DMS 273 (cell line): ENCODE data around the gene PPP1R15A.
"Not testable (repeated sequence)": the region's sequence is repeated elsewhere in the genome, so short reads cannot be mapped to it uniquely, and the experiment has no call there.

ENCODE experiments used
- DNase-seq: peaks from one replicate; lab custom pipeline; 2025; ENCODE audit not compliant: unreplicated experiment; lab: John Stamatoyannopoulos, UW

The PPP1R15A gene

GRCh38 chr19:48879025-48879637 lies 6.9 kb downstream of the PPP1R15A start:
- DNase-seq = no peak

GRCh38 chr19:48879696-48880095 lies 7.5 kb downstream of the PPP1R15A start:
- DNase-seq = not testable (repeated sequence)

GRCh38 chr19:48881741-48882657 lies 9.8 kb downstream of the PPP1R15A start:
- peak; percentile 59 for DNase-seq

- DNase-seq = no peak
Measured at GRCh38 chr19:48883726-48884125, 11.5 kb downstream of the PPP1R15A start.

- no peak for DNase-seq
Measured at GRCh38 chr19:48887861-48888612, 15.8 kb downstream of the PPP1R15A start.

- not testable (repeated sequence) for DNase-seq
Measured at GRCh38 chr19:48889496-48889895, 17.3 kb downstream of the PPP1R15A start.

- no peak for DNase-seq
Measured at GRCh38 chr19:48890551-48890950, 18.3 kb downstream of the PPP1R15A start.

GRCh38 chr19:48895226-48895625 lies 23.0 kb downstream of the PPP1R15A start:
- no peak for DNase-seq

- no peak for DNase-seq
Measured at GRCh38 chr19:48896191-48896720, 24.0 kb downstream of the PPP1R15A start.

GRCh38 chr19:48897181-48897580 lies 25.0 kb downstream of the PPP1R15A start:
- no peak for DNase-seq

GRCh38 chr19:48899386-48899749 lies 27.1 kb downstream of the PPP1R15A start:
- DNase-seq = not testable (repeated sequence)

GRCh38 chr19:48899781-48900476 lies 27.7 kb downstream of the PPP1R15A start, which contains the start of gene NUCB1:
NUCB1 (plus strand) TSS chr19:48900312; CDS start chr19:48900797, 485 bp downstream.
- DNase-seq = peak; percentile 100

GRCh38 chr19:48900477-48901406 lies 28.5 kb downstream of the PPP1R15A start:
- peak; percentile 47 for DNase-seq

- not testable (repeated sequence) for DNase-seq
Measured at GRCh38 chr19:48902291-48902690, 30.1 kb downstream of the PPP1R15A start.

GRCh38 chr19:48903788-48904187 lies 31.6 kb downstream of the PPP1R15A start:
- not testable (repeated sequence) for DNase-seq

- no peak for DNase-seq
Measured at GRCh38 chr19:48905664-48906063, 33.4 kb downstream of the PPP1R15A start.

- DNase-seq = no peak
Measured at GRCh38 chr19:48906324-48906723, 34.1 kb downstream of the PPP1R15A start.

GRCh38 chr19:48907671-48908070 lies 35.5 kb downstream of the PPP1R15A start:
- DNase-seq = no peak

- DNase-seq = not testable (repeated sequence)
Measured at GRCh38 chr19:48909424-48910077, 37.3 kb downstream of the PPP1R15A start.
